HG03457 (cell line): Measurements from ENCODE around the gene WDR88.
"Not testable (repeated sequence)": the region's sequence is repeated elsewhere in the genome, so short reads cannot be mapped to it uniquely, and the experiment has no call there.

Experiments used
- ATAC-seq: cut with Tn5 transposase; IDR thresholded peaks from one replicate; pipeline ENCODE4 v1.9.1; 2021; ENCODE audit warnings: moderate number of reproducible peaks; ENCODE audit not compliant: unreplicated experiment

WDR88 gene

GRCh38 chr19:33129901-33130300 lies 2.0 kb upstream of the WDR88 start:
- no peak for ATAC-seq

GRCh38 chr19:33130433-33130832 lies 1.5 kb upstream of the WDR88 start:
- no peak for ATAC-seq

GRCh38 chr19:33132425-33132824 lies 511 bp downstream of the WDR88 start:
- no peak for ATAC-seq

- ATAC-seq: no peak
Measured at GRCh38 chr19:33133438-33134031, 1.6 kb downstream of the WDR88 start.

GRCh38 chr19:33134571-33135041 lies 2.7 kb downstream of the WDR88 start:
- no peak for ATAC-seq

- ATAC-seq: no peak
Measured at GRCh38 chr19:33139165-33139564, 7.3 kb downstream of the WDR88 start.

- no peak for ATAC-seq
Measured at GRCh38 chr19:33143897-33144405, 12.0 kb downstream of the WDR88 start.

- ATAC-seq: no peak
Measured at GRCh38 chr19:33146209-33146608, 14.3 kb downstream of the WDR88 start.

- ATAC-seq: no peak
Measured at GRCh38 chr19:33147538-33147937, 15.6 kb downstream of the WDR88 start.

GRCh38 chr19:33150852-33151518 lies 19.1 kb downstream of the WDR88 start:
- no peak for ATAC-seq

- no peak for ATAC-seq
Measured at GRCh38 chr19:33152176-33152575, 20.3 kb downstream of the WDR88 start.

GRCh38 chr19:33152625-33153024 lies 20.7 kb downstream of the WDR88 start:
- not testable (repeated sequence) for ATAC-seq

- not testable (repeated sequence) for ATAC-seq
Measured at GRCh38 chr19:33154313-33154712, 22.4 kb downstream of the WDR88 start.

GRCh38 chr19:33156334-33156733 lies 24.4 kb downstream of the WDR88 start:
- no peak for ATAC-seq

GRCh38 chr19:33157906-33158305 lies 26.0 kb downstream of the WDR88 start:
- ATAC-seq: no peak

GRCh38 chr19:33158365-33158764 lies 26.5 kb downstream of the WDR88 start:
- no peak for ATAC-seq

- no peak for ATAC-seq
Measured at GRCh38 chr19:33159149-33159548, 27.2 kb downstream of the WDR88 start.

GRCh38 chr19:33159893-33160292 lies 28.0 kb downstream of the WDR88 start:
- no peak for ATAC-seq

GRCh38 chr19:33161201-33161600 lies 29.3 kb downstream of the WDR88 start:
- no peak for ATAC-seq

- no peak for ATAC-seq
Measured at GRCh38 chr19:33163481-33163880, 31.6 kb downstream of the WDR88 start.

GRCh38 chr19:33166037-33166436 lies 34.1 kb downstream of the WDR88 start:
- not testable (repeated sequence) for ATAC-seq

GRCh38 chr19:33167438-33167837 lies 35.5 kb downstream of the WDR88 start:
- no peak for ATAC-seq
